GM12878 (cell line): ENCODE data around the gene TSGA10. TPM values are rescaled to one million over a fixed set of nuclear protein-coding genes. Genes with fewer than 3 reads are reported as not detected.

ENCODE experiments used
- ATAC-seq: fragments of 200-7000 bp; cut with Tn5 transposase; 3 replicates; pipeline ENCODE4 v1.9.1; 2020; ENCODE audit warnings: mild to moderate bottlenecking, moderate library complexity
- BruUV-seq: library from RNA; stranded (reverse); fragments of 400-500 nt; replicated peaks from 2 replicates; lab custom pipeline; 2021; lab: Mats Ljungman, UMichigan
- CTCF ChIA-PET: fragments of 300-600 bp; sonication (Branson Sonifier 250); formaldehyde crosslinking; extraction: SDS; loops from one replicate; lab custom pipeline; 2021; ENCODE audit warnings: inconsistent platforms; lab: Yijun Ruan, JAX
- POLR2A ChIA-PET: fragments of 350-600 bp; formaldehyde crosslinking; extraction: SDS; loops from one replicate; lab custom pipeline; 2021; ENCODE audit warnings: inconsistent platforms; lab: Charles Lee
- RAD21 ChIA-PET: fragments of 300-600 bp; sonication (Branson Sonifier 250); formaldehyde crosslinking; loops from one replicate; lab custom pipeline; 2023; ENCODE audit warnings: antibody characterized with exemption; ENCODE audit not compliant: unreplicated experiment; lab: Charles Lee
- SMC1A ChIA-PET: fragments of 300-600 bp; sonication (Branson Sonifier 250); formaldehyde crosslinking; loops from one replicate; lab custom pipeline; 2023; ENCODE audit not compliant: unreplicated experiment, uncharacterized antibody; lab: Charles Lee
- DNase-seq: peaks from one replicate; pipeline ENCODE4 v3.0.0-alpha.2; 2011; ENCODE audit warnings: low read depth, low spot score
- FAIRE-seq: peaks from 3 replicates; lab custom pipeline; 2011; peaks lifted over from hg19 to GRCh38; lab: Jason Lieb, UNC
- H2AFZ ChIP-seq: 2 replicates; pipeline ENCODE4 v1.6.0; 2011; ENCODE audit warnings: low read depth, low read length, control low read depth; ENCODE audit not compliant: control insufficient read depth
- H3K27ac ChIP-seq: 2 replicates; pipeline ENCODE4 v1.5.1; 2011; ENCODE audit warnings: control low read depth; ENCODE audit not compliant: control insufficient read depth, insufficient read depth
- H3K27me3 ChIP-seq, 2 experiments: replicated peaks in 1 of 2; 2 replicates each; pipeline versions ENCODE4 v1.6.0 to v1.6.1; 2011; ENCODE audit warnings: low read length in 1 of 2; ENCODE audit not compliant: control insufficient read depth in 2 of 2, insufficient read depth in 2 of 2
- H3K36me3 ChIP-seq, 2 experiments: 2 replicates each; pipeline ENCODE4 v1.5.1; 2011; ENCODE audit warnings: low read length in 1 of 2; ENCODE audit not compliant: control insufficient read depth in 2 of 2, insufficient read depth in 2 of 2
- H3K4me1 ChIP-seq: 2 replicates; pipeline ENCODE4 v1.6.1; 2011; ENCODE audit warnings: mild to moderate bottlenecking, low read length, moderate library complexity, mixed read lengths; ENCODE audit not compliant: control insufficient read depth, insufficient read depth
- H3K4me2 ChIP-seq: 2 replicates; pipeline ENCODE4 v1.6.0; 2011; ENCODE audit warnings: control low read depth; ENCODE audit not compliant: control insufficient read depth, insufficient read depth
- H3K4me3 ChIP-seq: fragments of 200-600 bp; sonication (generic); 2 replicates; pipeline ENCODE4 v1.5.1; 2016
- H3K79me2 ChIP-seq: 2 replicates; pipeline ENCODE4 v1.6.0; 2011; ENCODE audit warnings: low read length; ENCODE audit not compliant: control insufficient read depth, insufficient read depth
- H3K9ac ChIP-seq: 2 replicates; pipeline ENCODE4 v1.8.0; 2011; ENCODE audit warnings: low read length, control low read depth, mixed read lengths; ENCODE audit not compliant: control insufficient read depth, insufficient read depth
- H3K9me3 ChIP-seq: replicated peaks from 3 replicates; pipeline ENCODE4 v1.5.1; 2011; ENCODE audit warnings: mild to moderate bottlenecking, low read length; ENCODE audit not compliant: control insufficient read depth, insufficient read depth
- H4K20me1 ChIP-seq: 2 replicates; pipeline ENCODE4 v1.6.0; 2011; ENCODE audit not compliant: control insufficient read depth, insufficient read depth
- BCL3 ChIP-seq: IDR thresholded peaks from 2 replicates; pipeline ENCODE4 v1.6.1; 2011; ENCODE audit warnings: borderline replicate concordance, low read depth, mild to moderate bottlenecking, moderate library complexity, low read length; ENCODE audit not compliant: insufficient read depth, poor library complexity, severe bottlenecking
- CTCF ChIP-seq, 3 experiments: IDR thresholded peaks in 2 of 3; conservative IDR thresholded peaks in 1 of 3; 2 replicates each; pipeline ENCODE4 v1.5.1; 2011; ENCODE audit warnings: low read depth in 3 of 3, low read length in 3 of 3, mild to moderate bottlenecking in 3 of 3, control low read depth in 2 of 3, moderate library complexity in 2 of 3, inconsistent platforms in 1 of 3, mixed read lengths in 1 of 3; ENCODE audit not compliant: control insufficient read depth in 2 of 3, insufficient read depth in 1 of 3; ENCODE audit errors: extremely low read depth in 1 of 3
- EP300 ChIP-seq, 2 experiments: fragments of 150-350 bp in 1 of 2; IDR thresholded peaks; 2 replicates each; pipeline ENCODE4 v1.6.1; 2011 to 2012; ENCODE audit warnings: low read depth in 2 of 2, low read length in 2 of 2, borderline replicate concordance in 1 of 2, improper control_type of control experiment in 1 of 2, inconsistent platforms in 1 of 2; ENCODE audit not compliant: control insufficient read depth in 1 of 2
- IKZF2 ChIP-seq, 2 experiments: fragments of 450-650 bp; IDR thresholded peaks; 2 replicates each; pipeline ENCODE4 v1.6.1; 2017; ENCODE audit warnings: mild to moderate bottlenecking in 2 of 2, moderate library complexity in 2 of 2
- IRF4 ChIP-seq: IDR thresholded peaks from 2 replicates; pipeline ENCODE4 v1.6.1; 2011; ENCODE audit warnings: low read depth, low read length
- KLF5 ChIP-seq: fragments of 450-650 bp; IDR thresholded peaks from 2 replicates; pipeline ENCODE4 v1.6.1; 2014; ENCODE audit warnings: mild to moderate bottlenecking; ENCODE audit not compliant: partially characterized antibody
- RAD21 ChIP-seq: IDR thresholded peaks from 2 replicates; pipeline ENCODE4 v1.6.1; 2011; ENCODE audit warnings: mild to moderate bottlenecking, low read depth, low read length, moderate library complexity; ENCODE audit not compliant: insufficient read depth
- RAD51 ChIP-seq: fragments of 450-650 bp; IDR thresholded peaks from 2 replicates; pipeline ENCODE4 v1.6.1; 2016; ENCODE audit warnings: moderate library complexity, mild to moderate bottlenecking, inconsistent platforms
- RBBP5 ChIP-seq: fragments of 200-600 bp; sonication (generic); conservative IDR thresholded peaks from 2 replicates; pipeline ENCODE4 v1.6.1; 2016
- RELB ChIP-seq: fragments of 450-650 bp; IDR thresholded peaks from 2 replicates; pipeline ENCODE4 v1.6.1; 2017; ENCODE audit warnings: low read depth, mild to moderate bottlenecking, moderate library complexity
- SMAD5 ChIP-seq: IDR thresholded peaks from 2 replicates; pipeline ENCODE4 v1.6.1; 2016; ENCODE audit warnings: antibody characterized with exemption, low read depth
- SMC3 ChIP-seq: IDR thresholded peaks from 2 replicates; pipeline ENCODE4 v1.6.1; 2011; ENCODE audit warnings: low read length, improper control_type of control experiment, borderline replicate concordance
- ZBTB11 ChIP-seq: fragments of 450-650 bp; formaldehyde crosslinking; IDR thresholded peaks from 2 replicates; pipeline ENCODE4 v1.5.0; 2022; ENCODE audit warnings: mild to moderate bottlenecking, missing genetic modification characterization
- ZNF384 ChIP-seq: IDR thresholded peaks from 2 replicates; pipeline ENCODE4 v1.6.1; 2012; ENCODE audit warnings: low read depth, mild to moderate bottlenecking, low read length, improper control_type of control experiment, borderline replicate concordance
- ZNF622 ChIP-seq: fragments of 450-650 bp; IDR thresholded peaks from 2 replicates; pipeline ENCODE4 v1.6.1; 2017; ENCODE audit warnings: mild to moderate bottlenecking, inconsistent platforms
- WGBS: methylation state at CpG from one replicate; pipeline ENCODE4 v1.1.6; 2016; ENCODE audit warnings: low lambda C conversion rate; ENCODE audit not compliant: insufficient replicate concordance, insufficient coverage; ENCODE audit errors: missing lambda C conversion rate; 5-methylcytosine and 5-hydroxymethylcytosine counted together
- in situ Hi-C: fragments of 300-500 bp; cut with MboI; formaldehyde crosslinking; loops from 9 replicates; pipeline ENCODE4 v1.14.3; 2018; ENCODE audit warnings: mixed read lengths
- intact Hi-C: fragments of 100-400 bp; cut with micrococcal nuclease; formaldehyde crosslinking; loops from one replicate; pipeline ENCODE4 v1.14.2; 2022; ENCODE audit not compliant: unreplicated experiment
- polyA plus RNA-seq, 11 experiments: library from polyadenylated mRNA; depleted of rRNA in 4 of 11; unstranded in 6 of 11; stranded (reverse) in 5 of 11; fragments of >200 nt; fragmentation: Nextera tagmentation in 4 of 11; fragmentation: Illumina TruSeq in 1 of 11; extraction: Ambion mirVana in 4 of 11; extraction: Trizol in 1 of 11; gene quantifications; 1 replicate in 1 of 11; 2 replicates in 10 of 11; pipeline versions ENCODE4 v1.2.1 to v1.2.3, GENCODE V29; 2011 to 2016; ENCODE audit warnings: inconsistent platforms in 2 of 11, missing spikeins in 2 of 11, low read depth in 1 of 11
- total RNA-seq, 4 experiments: library from RNA; depleted of rRNA in 3 of 4; stranded (reverse); fragments of >200 nt in 3 of 4; fragmentation: Illumina TruSeq in 1 of 4; extraction: Trizol in 1 of 4; gene quantifications; 2 replicates each; pipeline versions ENCODE4 v1.2.1 to v1.2.3, GENCODE V29; 2013 to 2021

TSGA10 gene
- total and polyA plus RNA-seq, 10 of the 15 experiments (the other 5 are each of a cell fraction or from before 2014, with no cell fraction given), result 5.3 to 13.5 (median 8.6) TPM

- H3K4me2 ChIP-seq, result no peak overlapping the region
- POLR2A ChIA-PET, result no interaction called here
- H3K36me3 ChIP-seq, result no peaks in the 10 kb centered on the region
- H2AFZ ChIP-seq, result no peak overlapping the region
- DNase-seq (no peak), ATAC-seq (peak; percentile 60), FAIRE-seq (no peak)
- H3K4me1 ChIP-seq, result peaks cover 4% of the 10 kb centered on the region; the same call in 1 of the 2 replicates
- H3K4me3 ChIP-seq, result no peak overlapping the region
- SMC1A ChIA-PET, result no interaction called here
- no peaks in the 10 kb centered on the region for H4K20me1 ChIP-seq
- no peaks in the 10 kb centered on the region for H3K79me2 ChIP-seq
- WGBS, result 56% methylated on average over 2 of the region's 2 CpGs
- no peak for TF ChIP-seq IKZF2 (IDR thresholded peaks at IDR 0.05)
- no peak for TF ChIP-seq IRF4
- TF ChIP-seq BCL3, result no peak
- TF ChIP-seq RBBP5, result no peak
- peak; percentile 8; the same call in 1 of the 2 replicates for TF ChIP-seq SMC3
- no peak for TF ChIP-seq EP300 (IDR thresholded peaks at IDR 0.05; ENCODE audit: borderline replicate concordance in 1 of 2, control insufficient read depth in 1 of 2, low read depth in 2 of 2, low read length in 2 of 2)
- peak; percentile 47 for TF ChIP-seq RAD21
- no peak for TF ChIP-seq ZNF622
- TF ChIP-seq KLF5, result no peak
- TF ChIP-seq RAD51, result no peak
- TF ChIP-seq ZBTB11 (CRISPR knock-in tag), result no peak
- peak; percentile 23 to 38 (median 27); a peak in 3 of 6 replicates for TF ChIP-seq CTCF (IDR thresholded peaks at IDR 0.05 in 2 of 3, conservative IDR thresholded peaks at IDR 0.05 in 1 of 3; ENCODE audit: control insufficient read depth in 2 of 3, extremely low read depth in 1 of 3, insufficient read depth in 1 of 3, low read depth in 3 of 3, low read length in 3 of 3)
- no peak for TF ChIP-seq RELB
- peak; percentile 66 for TF ChIP-seq ZNF384
- no peak for TF ChIP-seq SMAD5
- RAD21 ChIA-PET, result interaction anchor here (0.6 kb wide), 1 partner anchor 533 kb away, joined by 4 read pairs; no protein-coding TSS in a partner anchor
- no peak overlapping the region for H3K9ac ChIP-seq
- intact Hi-C loops, result loop anchor here (5.0 kb wide), 3 partner anchors 92 to 407 kb away; partner anchors contain the start of genes EIF5B, REV1 and TXNDC9
- BruUV-seq, result no TSS peak
- no peaks in the 10 kb centered on the region; the same call in 2 of the 3 replicates for H3K9me3 ChIP-seq
- no peak overlapping the region for H3K27ac ChIP-seq
- H3K27me3 ChIP-seq, result no peaks in the 10 kb centered on the region
- CTCF ChIA-PET, result interaction anchor here (1.0 kb wide), 1 partner anchor 250 kb away, joined by 3 read pairs; the partner anchor contains the start of gene TXNDC9
- in situ Hi-C loops, result no loop called here
Measured at GRCh38 chr2:99085421-99085820, 69.3 kb downstream of the TSGA10 start.
